ENCODE results near the gene LIPT1.
"Not testable (repeated sequence)": the region's sequence is repeated elsewhere in the genome, so short reads cannot be mapped to it uniquely, and the experiment has no call there.

Gene LIPT1

GRCh38 chr2:99180755-99181623, 26.2 kb downstream of the LIPT1 start, which contains the start of the genes MITD1 and MRPL30:
Gene MITD1 (minus strand): TSS chr2:99181058. CDS start chr2:99180981, 77 bp downstream.
Gene MRPL30 (plus strand): TSS chr2:99181184. CDS start chr2:99186204, 5,020 bp downstream.
- peak; percentile 94 for DNase-seq

DNA sequence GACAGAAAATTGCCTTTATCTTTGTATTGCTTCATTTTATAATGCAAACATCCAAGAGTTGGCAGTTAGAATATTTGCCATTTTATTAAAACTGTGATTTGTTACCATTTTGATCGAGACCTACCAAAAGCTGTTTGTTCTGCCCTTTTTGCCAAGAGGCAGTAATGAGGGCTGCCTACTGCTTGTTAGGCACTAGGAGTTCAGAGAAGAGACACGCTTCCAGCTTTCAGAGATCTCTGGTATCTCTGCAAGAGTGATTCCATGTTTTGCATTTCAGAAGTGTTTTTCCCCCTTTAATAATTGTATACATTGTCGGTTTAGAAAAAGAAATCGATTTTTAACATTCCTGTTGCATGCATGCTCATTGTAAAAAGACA, 26.8 kb downstream of the LIPT1 start:
- no peak for DNase-seq

DNA sequence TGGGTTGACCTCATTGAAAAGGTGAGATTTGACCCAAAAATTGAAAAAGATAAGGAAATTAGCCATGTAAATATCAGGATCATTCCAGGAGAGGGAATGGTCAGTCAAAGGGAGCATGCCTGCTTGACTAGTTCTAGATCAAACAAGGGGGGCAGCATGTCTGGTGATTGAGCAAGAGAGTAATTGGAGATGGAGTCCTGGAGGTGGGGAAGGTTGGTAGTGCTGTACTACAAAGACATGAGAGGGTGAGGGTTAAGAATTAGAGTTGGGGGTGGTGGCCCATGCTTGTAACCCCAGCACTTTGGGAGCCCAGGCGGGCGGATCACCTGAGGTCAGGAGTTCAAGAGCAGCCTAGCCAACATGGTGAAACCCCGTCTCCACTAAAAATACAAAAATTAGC, 28.3 kb downstream of the LIPT1 start:
- no peak for DNase-seq

DNA sequence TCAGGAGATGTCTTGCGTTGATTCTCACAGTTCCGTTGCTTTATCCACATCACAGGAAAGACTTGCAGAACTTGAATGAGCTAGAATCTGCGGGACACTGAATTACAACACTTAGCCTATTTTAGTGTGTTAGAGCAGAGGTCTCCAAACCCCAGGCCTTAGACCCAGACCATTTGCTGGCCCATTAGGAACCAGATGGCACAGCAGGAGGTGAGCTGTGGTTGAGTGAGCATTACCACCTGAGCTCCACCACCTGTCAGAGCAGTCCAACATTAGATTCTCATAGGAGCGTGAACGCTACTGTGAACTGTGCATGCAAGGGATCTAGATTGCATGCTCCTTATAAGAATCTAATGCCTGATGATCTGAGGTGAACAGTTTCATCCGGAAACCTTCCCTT, 30.0 kb downstream of the LIPT1 start:
- DNase-seq, result no peak

DNA sequence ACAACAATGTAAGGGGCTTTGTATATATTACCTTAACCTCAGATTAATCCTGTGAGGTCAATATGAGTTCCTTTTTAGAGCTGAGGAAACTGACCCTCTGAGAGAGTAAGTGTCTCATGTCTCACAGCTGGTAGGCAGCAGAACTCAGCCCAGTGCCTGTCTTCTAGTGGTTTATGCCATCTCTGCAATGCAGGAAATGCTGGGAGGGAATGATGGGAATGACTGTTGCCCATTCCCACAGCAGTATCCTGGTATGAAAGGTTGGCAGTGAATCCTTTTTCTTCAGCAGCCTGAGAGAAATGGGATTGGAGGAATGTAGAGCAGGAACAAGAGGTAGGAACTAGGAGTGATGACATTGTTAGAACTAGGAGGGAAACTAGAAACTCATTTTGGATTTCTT, 32.2 kb downstream of the LIPT1 start:
- DNase-seq, result no peak

DNA sequence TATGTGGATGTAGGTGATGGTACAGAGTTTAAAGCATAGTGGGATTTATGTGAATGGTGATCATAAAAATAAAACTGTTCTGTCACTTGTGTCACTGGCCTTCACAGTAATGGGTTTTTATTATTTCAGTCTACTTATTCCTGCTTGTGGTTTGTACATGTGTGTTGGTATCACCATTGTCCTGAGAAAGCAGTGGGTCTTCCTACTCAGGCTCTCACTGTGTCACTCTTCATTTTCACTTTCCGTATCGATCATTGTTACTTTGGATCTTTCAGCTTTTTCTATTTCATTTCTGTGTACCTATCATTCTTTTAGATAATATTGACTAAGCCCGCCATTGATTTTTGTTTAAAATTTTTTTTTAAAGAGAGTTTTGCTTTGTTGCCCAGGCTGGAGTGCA, 33.6 kb downstream of the LIPT1 start:
- DNase-seq, result no peak

DNA sequence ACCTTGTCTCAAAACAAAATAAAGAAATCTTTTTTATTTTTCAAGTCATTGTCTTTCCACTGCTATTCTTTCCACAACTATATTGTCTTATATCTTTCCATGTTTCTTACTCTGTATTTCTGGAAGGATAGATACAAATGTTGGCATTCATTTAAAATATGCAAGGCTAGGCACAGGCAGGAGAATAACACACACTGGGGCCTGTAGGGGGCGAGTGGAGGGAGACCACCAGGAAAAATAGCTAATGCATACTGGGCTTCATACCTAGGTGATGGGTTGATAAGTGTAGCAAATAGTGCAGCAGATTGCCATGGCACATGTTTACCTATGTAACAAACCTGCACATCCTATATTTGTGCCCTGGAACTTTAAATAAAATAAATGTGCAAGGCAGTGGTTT, 35.8 kb downstream of the LIPT1 start:
- DNase-seq, result no peak

- not testable (repeated sequence) for DNase-seq
These were observed 37.6 kb downstream of the LIPT1 start for GRCh38 chr2:99192364-99192763.

DNA sequence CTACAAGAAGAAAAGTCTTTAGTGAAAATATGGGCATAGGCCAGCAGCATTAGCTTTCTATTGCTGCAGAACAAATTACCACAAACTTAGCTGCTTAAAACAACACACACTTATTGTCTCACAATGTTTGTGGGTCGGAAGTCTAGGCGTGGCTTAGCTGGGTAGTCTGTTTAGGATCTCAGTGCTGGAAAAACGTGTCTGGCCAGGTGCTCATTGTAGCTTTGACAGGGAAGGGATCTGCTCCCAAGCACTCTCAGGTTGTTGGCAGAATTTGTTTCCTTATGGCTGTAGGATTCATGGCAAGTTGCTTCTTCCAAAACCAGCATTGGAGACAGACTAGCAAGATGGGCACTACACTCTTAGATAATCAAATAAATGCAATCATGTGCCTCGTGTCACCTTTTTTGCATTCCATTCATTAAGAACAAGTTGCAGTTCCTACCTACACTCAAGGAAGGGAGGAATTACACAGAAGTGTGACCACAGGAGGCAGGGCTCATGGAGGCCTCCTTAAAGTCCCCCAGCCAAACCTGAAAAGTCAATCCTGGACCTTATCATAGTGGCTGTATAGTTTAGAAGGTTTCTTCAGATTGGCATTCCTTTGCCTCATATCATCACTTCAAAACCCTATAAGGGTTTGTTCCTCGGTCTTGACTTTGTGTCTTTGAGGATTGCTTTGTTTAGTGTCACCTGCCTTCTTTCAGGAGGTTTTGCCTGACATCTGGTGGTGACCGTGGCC, 43.5 kb downstream of the LIPT1 start:
- DNase-seq, result no peak

DNA sequence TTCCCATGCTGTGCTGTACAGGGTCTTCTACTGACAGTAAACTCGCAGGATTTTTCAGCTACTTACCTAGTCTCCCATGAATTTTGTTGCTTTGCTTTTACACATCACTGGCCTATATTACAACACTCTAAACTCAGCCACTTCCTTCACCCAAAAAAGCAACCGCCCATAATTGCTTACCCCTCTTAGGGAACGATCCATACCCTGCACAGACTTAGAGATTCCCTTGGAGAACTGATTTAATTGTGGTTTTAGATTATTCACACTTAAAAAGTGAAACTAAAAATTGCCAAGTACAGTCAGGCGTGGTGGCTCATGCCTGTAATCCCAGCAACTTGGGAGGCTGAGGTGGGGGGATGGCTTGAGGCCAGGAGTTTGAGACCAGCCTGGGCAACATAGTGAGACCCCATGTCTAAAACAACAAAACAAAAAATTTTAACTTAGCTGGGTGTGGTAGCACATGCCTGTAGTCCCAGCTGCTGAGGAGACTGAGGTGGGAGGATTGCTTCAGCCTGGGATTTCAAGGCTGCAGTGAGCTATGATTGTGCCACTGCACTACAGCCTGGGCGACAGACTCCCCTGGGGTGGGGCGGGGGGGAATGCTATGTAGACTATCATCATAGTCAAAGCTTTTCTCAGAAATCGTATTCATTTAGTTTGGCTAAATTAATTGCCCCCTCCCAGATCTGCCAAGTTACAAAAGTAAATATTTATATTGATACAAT, 45.5 kb downstream of the LIPT1 start:
- DNase-seq, result no peak

DNA sequence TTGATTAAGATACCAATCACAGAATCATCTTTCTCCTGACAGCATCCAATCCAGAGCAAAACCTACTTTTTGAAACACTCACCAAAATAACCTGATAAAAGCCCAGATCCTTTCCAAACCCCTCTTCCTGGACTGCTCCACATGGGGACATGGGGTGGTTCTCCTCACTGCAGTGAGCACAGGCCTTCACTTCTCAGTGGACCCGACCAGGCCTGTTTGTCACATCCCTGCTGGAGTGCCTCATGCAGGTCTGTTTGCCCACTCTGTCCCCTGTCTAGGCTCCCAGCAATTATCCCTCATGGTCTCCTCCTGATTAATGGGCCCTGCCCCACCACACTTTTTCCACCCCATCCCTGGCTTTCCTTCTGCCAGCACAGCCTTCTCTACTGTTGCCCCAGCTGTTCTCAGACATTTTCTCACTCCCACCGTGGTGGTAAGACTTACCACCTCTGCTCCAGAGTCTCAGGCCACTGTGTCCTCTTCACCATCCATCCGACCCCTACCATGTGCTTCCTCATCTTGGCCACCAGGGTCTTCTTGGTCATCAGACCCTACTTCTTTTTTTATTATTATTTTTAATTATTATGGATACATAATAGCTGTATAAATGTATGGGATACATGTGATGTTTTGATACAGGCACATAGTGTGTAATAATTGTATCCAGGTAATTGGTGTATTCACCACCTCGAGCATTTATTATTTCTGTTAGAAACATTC, 47.4 kb downstream of the LIPT1 start:
- no peak for DNase-seq

DNA sequence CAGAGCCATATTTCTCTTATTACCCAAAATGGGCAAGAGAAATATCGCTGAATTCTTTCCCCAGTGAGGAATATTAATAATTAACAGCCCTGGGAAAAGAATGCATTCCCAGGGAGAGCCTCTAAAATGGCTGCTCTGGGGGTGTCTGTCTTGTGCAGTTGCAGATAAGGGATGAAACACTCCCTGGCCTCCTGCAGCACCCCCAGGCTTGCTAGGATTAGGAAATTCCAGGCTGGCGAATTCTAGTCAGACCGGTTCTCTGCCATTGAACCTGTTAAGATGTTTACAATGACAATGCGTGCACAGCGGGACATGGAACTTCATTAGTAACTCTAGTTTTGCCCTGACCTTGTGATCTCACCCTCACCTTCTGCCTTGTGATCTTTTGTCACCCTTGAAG, 50.7 kb downstream of the LIPT1 start:
- DNase-seq, result no peak

All from CD4-positive, alpha-beta T cell treated with Interleukin-21 for 1 hour (primary cell).